HG03159 (cell line): ENCODE data around the gene PLEKHA6.
A peak's percentile ranks its signal among the peaks of the same experiment; 100 is the strongest.

Source experiments
- ATAC-seq: cut with Tn5 transposase; IDR thresholded peaks from one replicate; pipeline ENCODE4 v1.9.1; 2021; ENCODE audit warnings: mild to moderate bottlenecking, moderate library complexity; ENCODE audit not compliant: unreplicated experiment

Gene PLEKHA6

GRCh38 chr1:204382714-204383083 lies 23.0 kb upstream of the PLEKHA6 start:
- ATAC-seq: no peak

- no peak for ATAC-seq
Measured at GRCh38 chr1:204380293-204380831, 20.6 kb upstream of the PLEKHA6 start.

GRCh38 chr1:204377800-204378668 lies 18.3 kb upstream of the PLEKHA6 start:
- ATAC-seq: no peak

GRCh38 chr1:204376919-204377799 lies 17.4 kb upstream of the PLEKHA6 start:
- ATAC-seq: no peak

GRCh38 chr1:204376465-204376864 lies 16.7 kb upstream of the PLEKHA6 start:
- no peak for ATAC-seq

GRCh38 chr1:204373911-204374310 lies 14.2 kb upstream of the PLEKHA6 start:
- ATAC-seq: no peak

- ATAC-seq: no peak
Measured at GRCh38 chr1:204370176-204370575, 10.4 kb upstream of the PLEKHA6 start.

GRCh38 chr1:204368996-204369726 lies 9.4 kb upstream of the PLEKHA6 start:
- ATAC-seq: no peak

- ATAC-seq: no peak
Measured at GRCh38 chr1:204367956-204368355, 8.2 kb upstream of the PLEKHA6 start.

- ATAC-seq: no peak
Measured at GRCh38 chr1:204367193-204367858, 7.6 kb upstream of the PLEKHA6 start.

- no peak for ATAC-seq
Measured at GRCh38 chr1:204366759-204367158, 7.0 kb upstream of the PLEKHA6 start.

- ATAC-seq: peak; percentile 64
Measured at GRCh38 chr1:204363335-204364114, 3.8 kb upstream of the PLEKHA6 start.

- ATAC-seq: no peak
Measured at GRCh38 chr1:204362984-204363334, 3.2 kb upstream of the PLEKHA6 start.

GRCh38 chr1:204361781-204362180 lies 2.1 kb upstream of the PLEKHA6 start:
- no peak for ATAC-seq

- no peak for ATAC-seq
Measured at GRCh38 chr1:204361341-204361771, 1.6 kb upstream of the PLEKHA6 start.

GRCh38 chr1:204360314-204360713 lies 585 bp upstream of the PLEKHA6 start:
- no peak for ATAC-seq

- no peak for ATAC-seq
Measured at GRCh38 chr1:204359131-204359473, 627 bp downstream of the PLEKHA6 start.

- no peak for ATAC-seq
Measured at GRCh38 chr1:204358605-204359004, 1.1 kb downstream of the PLEKHA6 start.

- ATAC-seq: no peak
Measured at GRCh38 chr1:204357551-204358490, 1.9 kb downstream of the PLEKHA6 start.
